ENCODE data around the gene ICAM5.

The ICAM5 gene

GRCh38 chr19:10306327-10306726 is 16.6 kb downstream of the ICAM5 start:
- Histone ChIP-seq H3K27me3 (ENCODE audit: insufficient read depth, poor library complexity, severe bottlenecking) (no peaks in the 10 kb centered on the region), H3K27ac (ENCODE audit: poor library complexity, severe bottlenecking) (no peak overlapping the region), H3K9me3 (ENCODE audit: severe bottlenecking) (no peaks in the 10 kb centered on the region), H3K36me3 (ENCODE audit: low read depth) (0 out of 2 replicates have a peak, but pooled peaks cover 5% of the 10 kb centered on the region), H3K4me1 (ENCODE audit: insufficient read depth, poor library complexity, severe bottlenecking) (peaks cover 14% of the 10 kb centered on the region), H3K4me3 (ENCODE audit: severe bottlenecking) (no peak overlapping the region)
- ATAC-seq (ENCODE audit: low read depth), result no peak
- DNase-seq (ENCODE audit: low spot score), result no peak
- TF ChIP-seq CTCF (IDR thresholded peaks at IDR 0.05; ENCODE audit: poor library complexity, severe bottlenecking), result no peak

GRCh38 chr19:10309423-10309822 is 19.7 kb downstream of the ICAM5 start, which contains the start of gene ZGLP1:
TSS of gene ZGLP1 (minus strand) at chr19:10309815.
- ATAC-seq (ENCODE audit: low read depth) (no peak), DNase-seq (ENCODE audit: low spot score) (no peak)
- H3K36me3 ChIP-seq (ENCODE audit: low read depth), result peaks cover 14% of the 10 kb centered on the region
- no peaks in the 10 kb centered on the region for H3K9me3 ChIP-seq (ENCODE audit: severe bottlenecking)
- no peak within 1 kb of the TSS for H3K27ac ChIP-seq (ENCODE audit: poor library complexity, severe bottlenecking)
- H3K4me1 ChIP-seq (ENCODE audit: insufficient read depth, poor library complexity, severe bottlenecking), result peaks cover 5% of the 10 kb centered on the region
- no peaks in the 10 kb centered on the region for H3K27me3 ChIP-seq (ENCODE audit: insufficient read depth, poor library complexity, severe bottlenecking)
- no peak within 1 kb of the TSS for H3K4me3 ChIP-seq (ENCODE audit: severe bottlenecking)
- no peak for TF ChIP-seq CTCF (IDR thresholded peaks at IDR 0.05; ENCODE audit: poor library complexity, severe bottlenecking)

GRCh38 chr19:10315335-10316214 is 25.8 kb downstream of the ICAM5 start, which contains the start of gene FDX2:
TSS of gene FDX2 (minus strand) at chr19:10316015. CDS start at chr19:10315996, 19 bp downstream.
- peak within 1 kb of the TSS; percentile 43 for H3K27ac ChIP-seq (ENCODE audit: poor library complexity, severe bottlenecking)
- no peak for TF ChIP-seq CTCF (IDR thresholded peaks at IDR 0.05; ENCODE audit: poor library complexity, severe bottlenecking)
- H3K4me1 ChIP-seq (ENCODE audit: insufficient read depth, poor library complexity, severe bottlenecking), result no peaks in the 10 kb centered on the region
- no peaks in the 10 kb centered on the region for H3K9me3 ChIP-seq (ENCODE audit: severe bottlenecking)
- ATAC-seq (ENCODE audit: low read depth) (peak; percentile 81), DNase-seq (ENCODE audit: low spot score) (peak; percentile 83)
- H3K27me3 ChIP-seq (ENCODE audit: insufficient read depth, poor library complexity, severe bottlenecking), result no peaks in the 10 kb centered on the region
- H3K36me3 ChIP-seq (ENCODE audit: low read depth), result peaks cover 33% of the 10 kb centered on the region
- peak within 1 kb of the TSS; percentile 53 for H3K4me3 ChIP-seq (ENCODE audit: severe bottlenecking)

- Histone ChIP-seq H3K9me3 (ENCODE audit: severe bottlenecking) (no peaks in the 10 kb centered on the region), H3K4me1 (ENCODE audit: insufficient read depth, poor library complexity, severe bottlenecking) (no peaks in the 10 kb centered on the region), H3K36me3 (ENCODE audit: low read depth) (peaks cover 36% of the 10 kb centered on the region), H3K27ac (ENCODE audit: poor library complexity, severe bottlenecking) (peak overlapping the region; percentile 43), H3K27me3 (ENCODE audit: insufficient read depth, poor library complexity, severe bottlenecking) (no peaks in the 10 kb centered on the region), H3K4me3 (ENCODE audit: severe bottlenecking) (peak overlapping the region; percentile 53)
- DNase-seq (ENCODE audit: low spot score) (peak; percentile 40), ATAC-seq (ENCODE audit: low read depth) (no peak)
- TF ChIP-seq CTCF (IDR thresholded peaks at IDR 0.05; ENCODE audit: poor library complexity, severe bottlenecking), result no peak
Measured at GRCh38 chr19:10316229-10317044, 26.7 kb downstream of the ICAM5 start.
